NCI-H460 (cell line): ENCODE data around the gene ALB. TPM values are rescaled to one million over a fixed set of nuclear protein-coding genes. Genes with fewer than 3 reads are reported as not detected.

Experiments
- DNase-seq: peaks from one replicate; pipeline ENCODE4 v3.0.0-alpha.2; 2016; ENCODE audit warnings: low read depth; ENCODE audit errors: extremely low read depth
- total RNA-seq: library from RNA; depleted of rRNA; stranded (reverse); fragments of >200 nt; shearing (Covaris generic); gene quantifications from 2 replicates; pipeline ENCODE4 v1.2.3, GENCODE V29; 2014; rRNA removed

ALB gene
- total RNA-seq, 1 experiment from 2014 or later, result not detected

DNA sequence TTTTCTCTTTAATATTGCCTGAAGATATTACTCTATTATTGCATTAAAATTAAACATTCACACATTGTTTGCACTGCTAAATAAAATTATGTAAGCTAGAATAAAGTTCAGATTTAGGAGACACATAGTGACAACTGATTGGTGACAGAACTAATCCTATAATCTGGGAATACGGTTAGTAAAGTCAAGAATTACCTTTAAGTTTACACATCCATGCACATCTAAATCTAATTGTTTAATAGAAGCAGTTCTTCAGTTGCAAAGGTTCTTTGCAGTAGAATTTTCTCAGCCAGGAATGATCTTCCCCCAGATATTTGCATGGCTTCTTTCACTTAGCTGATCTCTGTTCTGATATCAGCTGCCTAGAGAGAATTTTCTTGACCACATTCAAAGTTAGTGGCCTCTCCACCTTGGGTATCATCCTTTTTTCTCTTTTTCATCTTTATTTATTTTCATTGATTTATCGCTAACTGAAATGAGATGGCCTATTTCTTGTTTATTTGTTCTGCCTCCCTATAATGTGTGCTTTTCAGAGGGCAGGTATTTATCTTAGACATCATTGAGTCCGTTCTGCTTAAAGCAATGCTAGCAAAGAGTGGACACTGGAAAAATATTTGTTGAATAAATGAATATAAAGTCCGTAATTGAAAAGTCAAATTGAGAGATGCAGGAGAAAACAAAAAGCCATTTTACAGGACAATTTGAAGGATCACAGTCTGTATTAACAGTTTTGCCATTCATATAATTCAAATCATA, 44.5 kb downstream of the ALB start:
- no peak for DNase-seq

DNA sequence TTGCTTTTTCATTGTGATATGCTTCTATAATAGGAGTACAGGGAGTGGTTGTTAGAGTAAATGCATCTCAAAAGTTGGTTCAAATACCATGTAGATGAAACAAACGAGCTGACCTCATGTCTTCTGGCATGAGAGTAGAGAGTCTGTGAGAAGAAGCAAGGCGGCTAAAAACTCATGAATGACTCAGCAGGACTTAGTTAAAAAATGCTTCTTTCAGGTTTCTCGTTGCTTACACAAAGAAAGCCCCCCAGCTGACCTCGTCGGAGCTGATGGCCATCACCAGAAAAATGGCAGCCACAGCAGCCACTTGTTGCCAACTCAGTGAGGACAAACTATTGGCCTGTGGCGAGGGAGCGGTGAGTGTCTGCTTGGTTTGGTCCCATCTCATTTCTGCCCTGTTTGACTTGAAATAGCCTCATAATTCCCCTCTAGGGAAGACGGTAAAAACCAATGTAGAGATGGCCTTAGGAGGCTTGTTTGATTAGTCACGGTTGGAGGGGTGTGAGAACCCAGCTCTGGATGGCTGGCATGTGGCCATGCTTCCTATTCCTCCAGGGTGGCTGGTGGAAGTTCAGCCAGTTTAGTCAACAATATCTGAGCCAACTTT, 46.4 kb downstream of the ALB start:
- DNase-seq, result no peak

DNA sequence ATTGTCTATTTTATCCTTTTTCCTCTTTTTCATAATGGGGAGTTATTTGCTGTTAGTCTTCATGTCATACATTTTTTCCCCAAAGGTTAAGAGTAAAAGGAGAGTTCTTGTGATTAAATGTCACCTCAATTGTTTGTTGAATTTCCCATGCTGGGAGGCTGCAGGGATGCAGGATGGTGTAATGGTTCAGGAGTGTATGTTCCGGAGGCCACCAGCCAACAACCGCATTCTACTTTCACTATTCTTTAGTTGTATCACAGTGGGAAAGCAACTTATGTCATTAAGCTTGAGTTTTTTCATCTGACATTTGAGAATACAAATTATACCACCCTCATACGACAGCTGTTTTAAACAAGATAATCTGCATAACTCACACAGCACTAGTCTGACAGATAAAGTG, 47.3 kb downstream of the ALB start:
- DNase-seq, result no peak

DNA sequence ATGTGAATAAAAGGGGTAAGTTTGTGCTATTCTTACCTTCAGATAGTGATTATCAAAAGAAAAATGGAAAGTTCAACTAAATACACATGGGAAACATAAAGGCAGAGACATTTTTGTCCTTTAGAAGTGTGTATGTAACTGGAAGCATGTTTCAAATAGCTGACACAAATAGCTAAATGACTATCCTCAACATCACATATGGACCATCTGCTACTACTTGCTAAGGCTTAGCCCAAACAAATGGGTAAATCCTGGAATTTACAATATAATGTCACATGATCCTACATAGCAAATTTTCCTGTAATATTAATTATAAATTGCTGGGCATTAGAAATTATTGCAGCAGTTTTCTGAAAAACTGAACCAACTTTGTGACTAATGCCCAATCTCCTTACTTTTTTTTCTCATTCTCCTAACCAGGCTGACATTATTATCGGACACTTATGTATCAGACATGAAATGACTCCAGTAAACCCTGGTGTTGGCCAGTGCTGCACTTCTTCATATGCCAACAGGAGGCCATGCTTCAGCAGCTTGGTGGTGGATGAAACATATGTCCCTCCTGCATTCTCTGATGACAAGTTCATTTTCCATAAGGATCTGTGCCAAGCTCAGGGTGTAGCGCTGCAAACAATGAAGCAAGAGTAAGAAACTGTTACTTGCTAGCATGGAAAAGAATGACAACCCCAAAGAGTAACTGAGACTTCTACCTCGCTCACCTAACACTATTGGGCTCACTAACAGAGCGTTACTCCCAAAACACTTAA, 48.1 kb downstream of the ALB start:
- no peak for DNase-seq

DNA sequence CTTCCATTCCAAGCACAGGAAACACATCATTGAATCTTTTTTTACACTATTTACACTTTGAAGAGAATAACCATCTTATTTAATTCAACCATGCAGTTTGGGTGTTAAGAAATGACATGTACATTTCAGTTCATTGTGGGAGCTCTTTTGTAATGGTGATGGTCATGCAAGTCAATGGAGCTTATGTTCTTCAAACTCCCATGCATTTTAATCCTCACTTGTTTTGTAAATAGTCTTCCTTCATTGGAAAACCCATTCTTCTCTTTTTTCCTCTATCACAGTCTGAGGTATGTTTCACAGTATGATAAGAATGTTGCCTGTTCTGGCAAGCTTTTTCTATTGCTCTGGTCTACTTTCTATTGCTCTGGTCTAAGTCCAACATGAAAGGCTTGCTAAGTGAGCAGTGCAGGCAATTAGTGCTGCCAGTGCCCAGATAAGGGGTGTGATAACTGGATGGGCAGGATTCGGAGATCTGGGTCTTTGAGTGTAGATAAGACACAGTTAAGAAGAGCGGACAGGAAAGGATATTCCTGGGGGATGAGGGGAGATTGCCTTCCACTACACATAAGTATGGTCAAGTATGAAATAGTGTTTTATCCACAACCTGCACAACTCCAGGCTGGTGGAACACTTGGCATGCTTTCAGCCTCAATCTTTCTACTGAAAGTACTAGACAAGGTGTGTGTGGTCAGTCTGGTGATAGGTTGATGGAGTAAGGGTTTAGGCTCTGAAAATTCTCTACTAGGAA, 49.0 kb downstream of the ALB start:
- DNase-seq, result no peak

DNA sequence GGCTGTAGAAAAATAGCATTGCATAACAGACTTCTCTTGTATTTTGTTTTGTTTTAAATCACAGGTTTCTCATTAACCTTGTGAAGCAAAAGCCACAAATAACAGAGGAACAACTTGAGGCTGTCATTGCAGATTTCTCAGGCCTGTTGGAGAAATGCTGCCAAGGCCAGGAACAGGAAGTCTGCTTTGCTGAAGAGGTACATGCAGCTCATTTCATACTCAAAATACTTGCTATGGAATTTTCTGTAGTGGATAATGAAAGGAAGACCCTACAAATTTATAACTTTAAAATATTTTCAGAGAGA, 49.6 kb downstream of the ALB start:
- no peak for DNase-seq

DNA sequence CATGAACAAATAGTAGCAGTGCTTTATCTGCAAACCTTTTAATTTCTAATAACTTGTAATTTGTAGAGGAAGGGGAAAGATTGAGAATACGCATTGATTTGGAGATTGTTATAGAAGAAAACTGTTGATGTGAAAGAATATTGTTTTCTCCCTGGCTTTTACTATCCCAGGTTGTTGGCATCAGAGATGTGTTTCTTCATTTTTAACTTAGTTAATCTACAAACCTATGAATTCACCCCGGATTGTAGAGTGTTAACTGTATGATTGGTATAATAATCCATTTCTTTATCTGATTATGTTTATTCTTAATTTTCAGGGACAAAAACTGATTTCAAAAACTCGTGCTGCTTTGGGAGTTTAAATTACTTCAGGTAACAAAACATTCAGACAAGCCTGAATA, 50.8 kb downstream of the ALB start:
- DNase-seq, result no peak

DNA sequence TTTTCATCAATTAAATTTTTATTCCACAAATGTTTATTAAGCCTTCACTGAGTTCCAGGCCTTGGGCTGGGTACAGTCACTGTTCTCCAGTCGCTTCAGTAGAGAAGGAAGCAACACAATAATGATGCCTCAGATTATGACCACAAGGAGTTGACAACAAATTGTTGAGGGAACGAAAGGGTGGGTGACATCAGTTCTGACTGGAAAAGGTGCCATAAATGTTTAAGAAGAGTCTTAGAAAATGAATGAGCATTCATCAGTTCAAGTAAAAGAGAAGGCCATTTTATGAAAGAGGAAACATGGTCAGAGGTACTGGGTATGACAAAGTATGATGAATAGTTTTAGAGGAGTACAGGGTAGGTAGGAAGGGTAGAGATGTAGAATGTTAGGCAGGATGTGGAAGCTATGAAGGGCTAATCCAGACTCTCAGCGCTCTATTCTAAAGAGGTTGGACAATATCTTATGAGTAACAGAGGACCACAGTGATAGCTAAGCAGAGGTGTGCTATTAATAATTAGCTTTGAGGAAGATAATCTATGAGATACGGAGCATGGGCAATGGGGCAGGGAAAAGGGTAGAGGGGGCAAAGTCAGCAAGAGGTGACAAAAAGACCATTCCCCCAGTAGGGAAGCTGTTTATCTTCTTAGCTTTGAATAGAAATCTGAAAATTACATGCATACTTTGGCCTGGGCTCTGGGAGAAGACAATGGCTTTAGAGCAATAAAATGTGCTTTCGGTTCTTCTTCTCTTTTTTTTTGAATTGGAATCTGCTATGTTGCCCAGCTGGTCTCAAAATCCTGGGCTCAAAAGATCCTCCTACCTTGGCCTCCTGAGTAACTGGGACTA, 52.3 kb downstream of the ALB start:
- no peak for DNase-seq

DNA sequence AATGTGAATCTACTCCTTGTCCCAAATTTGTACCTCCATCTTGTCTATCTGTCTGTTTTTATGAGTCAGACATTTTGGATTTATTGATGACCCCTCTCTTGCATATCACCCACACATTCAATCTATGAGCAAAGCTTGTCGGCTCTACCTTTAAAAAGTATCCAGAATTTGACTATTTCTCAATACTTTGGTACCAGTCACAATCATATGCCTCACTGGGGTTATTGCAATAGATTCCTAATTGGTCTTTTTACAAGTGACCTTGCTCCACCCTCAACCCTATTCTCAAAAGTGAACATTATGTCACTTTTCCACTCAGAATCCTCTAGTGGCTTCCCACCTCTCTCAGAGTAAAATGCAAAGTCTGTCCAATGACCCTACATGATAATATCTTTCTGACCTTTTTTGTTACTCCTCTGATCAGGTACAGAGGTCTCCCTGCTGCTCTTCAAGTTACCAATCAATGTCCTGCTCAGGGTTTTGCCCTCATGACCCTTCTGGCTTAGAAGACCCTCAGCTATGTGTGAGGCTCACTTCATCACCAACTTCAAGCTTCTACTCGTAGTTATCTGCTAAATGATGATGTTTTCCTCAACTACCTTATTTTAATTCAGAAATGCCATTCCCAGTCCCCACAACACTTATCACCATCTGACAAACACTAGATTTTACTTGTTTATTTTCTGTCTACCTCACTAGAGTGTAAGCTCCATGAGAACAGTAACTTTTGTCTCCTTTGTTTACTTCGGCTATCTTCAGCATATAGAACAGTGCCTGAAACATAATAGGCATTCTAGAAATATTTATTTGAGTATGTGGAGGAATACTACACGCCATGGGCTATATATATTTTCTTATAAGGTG, 54.3 kb downstream of the ALB start:
- DNase-seq, result no peak

DNA sequence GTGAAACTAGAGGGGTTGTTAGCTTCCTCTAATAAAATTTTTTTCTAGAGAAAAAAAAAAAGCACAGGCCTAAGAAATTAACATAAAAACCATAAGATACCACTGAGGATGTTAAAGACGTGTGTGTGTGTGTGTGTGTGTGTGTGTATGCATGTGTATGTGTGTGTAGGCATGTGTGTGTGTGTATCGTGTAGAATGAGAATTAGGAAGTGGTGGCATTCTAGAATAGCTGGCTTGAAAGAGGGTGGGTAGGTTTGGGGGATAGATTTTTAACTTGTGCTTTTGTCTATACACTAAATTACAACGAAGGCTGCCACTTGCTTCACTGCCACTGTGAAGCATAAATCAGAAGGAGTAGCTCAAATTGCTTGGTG, 54.9 kb downstream of the ALB start:
- DNase-seq, result no peak

DNA sequence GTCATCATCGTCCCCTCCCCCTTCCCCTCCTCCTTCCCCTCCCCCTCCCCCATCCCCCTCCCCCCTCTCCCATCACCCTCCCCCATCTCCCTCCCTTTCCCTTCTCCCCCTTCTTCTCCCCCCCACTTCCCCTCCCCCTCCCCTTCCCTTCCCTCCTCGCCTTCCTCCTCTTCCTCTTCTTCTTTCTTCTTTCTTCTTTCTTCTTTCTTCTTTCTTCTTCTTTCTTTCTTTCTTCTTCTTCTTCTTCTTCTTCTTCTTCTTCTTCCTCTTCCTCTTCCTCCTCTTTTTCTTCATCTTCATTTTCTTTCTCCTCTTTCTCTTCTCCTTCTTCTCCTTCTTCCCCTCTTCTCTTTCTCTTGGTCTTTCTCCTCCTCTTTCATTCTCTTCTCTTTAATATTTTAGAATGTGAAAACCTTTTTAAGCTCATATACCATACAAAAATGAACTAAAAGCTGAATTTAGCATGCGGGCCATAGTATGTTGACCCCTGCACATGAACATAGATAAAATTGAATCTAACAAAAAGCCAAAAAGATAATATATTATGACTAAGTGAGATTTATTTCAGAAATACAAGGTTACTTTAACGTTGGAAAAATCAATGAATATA, 56.9 kb downstream of the ALB start:
- no peak for DNase-seq

DNA sequence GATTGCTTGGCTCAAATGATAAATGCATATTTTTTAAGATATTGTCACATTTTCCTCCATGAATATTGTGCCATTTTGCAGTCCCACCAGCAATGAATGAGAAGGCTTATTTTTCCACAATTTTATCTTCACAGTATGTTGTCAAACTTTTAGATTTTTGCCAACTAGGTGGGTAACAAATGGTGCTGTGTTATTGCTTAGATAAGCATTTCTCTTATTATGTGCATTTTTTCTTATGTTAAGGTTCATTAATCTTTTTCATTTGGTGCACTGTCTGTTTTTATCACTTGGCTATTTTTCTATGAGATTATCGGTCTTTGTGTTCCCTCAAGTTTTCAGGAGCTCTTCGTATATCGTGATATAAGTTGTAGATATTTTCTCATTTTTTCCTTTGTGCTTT, 64.1 kb downstream of the ALB start:
- DNase-seq, result no peak

DNA sequence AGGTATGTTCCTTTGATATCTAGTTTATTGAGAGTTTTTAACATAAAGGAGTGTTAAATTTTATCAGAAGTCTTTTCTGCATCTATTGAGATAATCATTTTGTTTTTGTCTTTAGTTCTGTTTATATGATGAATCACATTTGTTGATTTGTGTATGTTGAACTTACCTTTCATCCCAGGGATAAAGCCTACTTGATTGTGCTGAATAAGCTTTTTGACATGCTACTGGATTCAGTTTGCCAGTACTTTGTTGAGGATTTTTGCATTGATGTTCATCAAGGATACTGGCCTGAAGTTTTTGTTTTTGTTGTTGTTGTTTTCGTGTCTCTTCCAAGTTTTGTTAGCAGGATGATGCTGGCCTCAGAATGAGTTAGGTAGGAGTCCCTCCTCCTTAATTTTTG, 66.6 kb downstream of the ALB start:
- no peak for DNase-seq

Other genes starting within 250 kb of the ALB start
- gene ANKRD17, start 145.5 kb upstream of the ALB start, total RNA-seq, result 33.7 and 36.1 TPM in 2 replicates
- 0.25 TPM in 1 of 2 replicates, not detected in the other for gene AFP, start 31.9 kb downstream of the ALB start, total RNA-seq
- not detected in 2 replicates for gene AFM, start 77.5 kb downstream of the ALB start, total RNA-seq
- 0.07 and 0.29 TPM in 2 replicates for gene RASSF6, start 216.1 kb downstream of the ALB start, total RNA-seq